H9 (cell line): ENCODE data around the gene FAM227A. TPM values are rescaled to one million over a fixed set of nuclear protein-coding genes. Genes with fewer than 3 reads are reported as not detected.

Experiments
- DNase-seq: peaks from one replicate; pipeline ENCODE4 v3.0.0-alpha.2; 2017
- H2AFZ ChIP-seq: one replicate; pipeline ENCODE4 v1.6.1; 2013; ENCODE audit warnings: mild to moderate bottlenecking, low read length, control low read depth, moderate library complexity
- H2AK5ac ChIP-seq: 2 replicates; pipeline ENCODE4 v1.6.1; 2013; ENCODE audit warnings: low read length, control low read depth, mixed read lengths; ENCODE audit not compliant: insufficient read length
- H2BK120ac ChIP-seq: one replicate; pipeline ENCODE4 v1.6.1; 2013; ENCODE audit warnings: low read depth, mild to moderate bottlenecking, low read length, control low read depth, inconsistent platforms; ENCODE audit not compliant: poor library complexity, severe bottlenecking
- H2BK12ac ChIP-seq: 2 replicates; pipeline ENCODE4 v1.6.1; 2013; ENCODE audit warnings: low read length, control low read depth, mixed read lengths, low read depth; ENCODE audit not compliant: insufficient read length
- H2BK15ac ChIP-seq: 2 replicates; pipeline ENCODE4 v1.6.1; 2013; ENCODE audit warnings: low read depth, low read length, control low read depth
- H2BK20ac ChIP-seq: one replicate; pipeline ENCODE4 v1.6.1; 2013; ENCODE audit warnings: low read depth, mild to moderate bottlenecking, low read length, control low read depth, inconsistent platforms; ENCODE audit not compliant: poor library complexity, severe bottlenecking
- H2BK5ac ChIP-seq: 2 replicates; pipeline ENCODE4 v1.6.1; 2013; ENCODE audit warnings: low read length, control low read depth, mixed read lengths; ENCODE audit not compliant: insufficient read length
- H3K14ac ChIP-seq: 2 replicates; pipeline ENCODE4 v1.6.1; 2013; ENCODE audit warnings: low read length, control low read depth; ENCODE audit not compliant: insufficient read depth
- H3K18ac ChIP-seq: 2 replicates; pipeline ENCODE4 v1.6.1; 2013; ENCODE audit warnings: low read depth, mild to moderate bottlenecking, mixed read lengths, low read length, control low read depth; ENCODE audit not compliant: insufficient read length
- H3K23ac ChIP-seq: 2 replicates; pipeline ENCODE4 v1.6.1; 2013; ENCODE audit warnings: low read length, control low read depth, mixed read lengths, low read depth; ENCODE audit not compliant: insufficient read length
- H3K23me2 ChIP-seq: 2 replicates; pipeline ENCODE4 v1.6.1; 2013; ENCODE audit warnings: low read depth, mild to moderate bottlenecking, mixed read lengths, low read length, control low read depth; ENCODE audit not compliant: insufficient read length, poor library complexity, severe bottlenecking
- H3K27ac ChIP-seq: 2 replicates; pipeline ENCODE4 v1.5.1; 2013; ENCODE audit warnings: low read length, control low read depth, mixed read lengths, low read depth; ENCODE audit not compliant: insufficient read length
- H3K27me3 ChIP-seq: 2 replicates; pipeline ENCODE4 v1.6.1; 2013; ENCODE audit warnings: low read length, control low read depth, inconsistent platforms; ENCODE audit not compliant: insufficient read depth
- H3K4ac ChIP-seq: 2 replicates; pipeline ENCODE4 v1.6.1; 2013; ENCODE audit warnings: low read depth, mild to moderate bottlenecking, control low read depth, inconsistent platforms, low read length, moderate library complexity
- H3K4me1 ChIP-seq: 2 replicates; pipeline ENCODE4 v1.6.1; 2013; ENCODE audit warnings: low read length, control low read depth, inconsistent platforms; ENCODE audit not compliant: insufficient read depth
- H3K4me2 ChIP-seq: 2 replicates; pipeline ENCODE4 v1.6.1; 2013; ENCODE audit warnings: low read length, control low read depth, mixed read lengths; ENCODE audit not compliant: insufficient read length, insufficient read depth
- H3K56ac ChIP-seq: 2 replicates; pipeline ENCODE4 v1.6.1; 2013; ENCODE audit warnings: low read depth, mild to moderate bottlenecking, mixed read lengths, low read length, control low read depth; ENCODE audit not compliant: insufficient read length
- H3K79me1 ChIP-seq: 2 replicates; pipeline ENCODE4 v1.6.1; 2013; ENCODE audit warnings: low read depth, mild to moderate bottlenecking, moderate library complexity, low read length, control low read depth, inconsistent platforms; ENCODE audit not compliant: insufficient read depth, poor library complexity, severe bottlenecking
- H3K79me2 ChIP-seq: 2 replicates; pipeline ENCODE4 v1.6.1; 2013; ENCODE audit warnings: low read length, control low read depth, inconsistent platforms; ENCODE audit not compliant: insufficient read depth
- H3K9ac ChIP-seq: 2 replicates; pipeline ENCODE4 v1.6.1; 2013; ENCODE audit warnings: low read length, control low read depth, mixed read lengths; ENCODE audit not compliant: insufficient read length; ENCODE audit errors: extremely low read depth
- H3K9me3 ChIP-seq: one replicate; pipeline ENCODE4 v1.6.1; 2013; ENCODE audit warnings: low read depth, low read length, inconsistent platforms; ENCODE audit not compliant: control insufficient read depth
- H3T11ph ChIP-seq: one replicate; pipeline ENCODE4 v1.6.1; 2013; ENCODE audit warnings: mild to moderate bottlenecking, low read length, control low read depth, inconsistent platforms
- H4K20me1 ChIP-seq: one replicate; pipeline ENCODE4 v1.6.1; 2013; ENCODE audit not compliant: control insufficient read depth, insufficient read length, insufficient read depth
- H4K5ac ChIP-seq: 2 replicates; pipeline ENCODE4 v1.6.1; 2013; ENCODE audit warnings: low read depth, mild to moderate bottlenecking, mixed read lengths, low read length, control low read depth; ENCODE audit not compliant: insufficient read length
- H4K8ac ChIP-seq: replicated peaks from 2 replicates; pipeline ENCODE4 v1.6.1; 2013; ENCODE audit warnings: low read length, control low read depth, mixed read lengths, low read depth; ENCODE audit not compliant: insufficient read length
- H4K91ac ChIP-seq: 2 replicates; pipeline ENCODE4 v1.6.1; 2013; ENCODE audit warnings: low read depth, mild to moderate bottlenecking, moderate library complexity, mixed read lengths, low read length, control low read depth; ENCODE audit not compliant: insufficient read length
- H3K27ac Mint-ChIP-seq, 3 experiments: 2 replicates in 2 of 3; 3 replicates in 1 of 3; pipeline ENCODE4 v1.8.0; 2020 to 2021; ENCODE audit warnings: mixed read lengths in 3 of 3, mild to moderate bottlenecking in 1 of 3, moderate library complexity in 1 of 3
- H3K27me3 Mint-ChIP-seq: 2 replicates; pipeline ENCODE4 v1.8.0; 2021; ENCODE audit warnings: low read depth, mild to moderate bottlenecking, moderate library complexity, mixed read lengths
- H3K36me3 Mint-ChIP-seq, 3 experiments: 2 replicates in 2 of 3; 3 replicates in 1 of 3; pipeline ENCODE4 v1.8.0; 2020 to 2021; ENCODE audit warnings: low read depth in 3 of 3, mixed read lengths in 3 of 3; ENCODE audit not compliant: insufficient read depth in 1 of 3
- H3K4me1 Mint-ChIP-seq, 2 experiments: 2 replicates each; pipeline ENCODE4 v1.8.0; 2020; ENCODE audit warnings: mixed read lengths in 2 of 2
- H3K4me3 Mint-ChIP-seq, 2 experiments: 2 replicates in 1 of 2; 3 replicates in 1 of 2; pipeline ENCODE4 v1.8.0; 2020 to 2021; ENCODE audit warnings: mild to moderate bottlenecking in 2 of 2, mixed read lengths in 2 of 2, moderate library complexity in 1 of 2
- H3K9me3 Mint-ChIP-seq, 2 experiments: 2 replicates in 1 of 2; 3 replicates in 1 of 2; pipeline ENCODE4 v1.8.0; 2020; ENCODE audit warnings: mild to moderate bottlenecking in 2 of 2, mixed read lengths in 2 of 2, moderate library complexity in 1 of 2
- CTCF ChIP-seq: fragments of 200-600 bp; sonication (generic); conservative IDR thresholded peaks from 3 replicates; pipeline ENCODE4 v1.8.0; 2021; ENCODE audit warnings: antibody characterized with exemption, mild to moderate bottlenecking
- WGBS: extraction: QIAGEN DNeasy Blood & Tissue Kit; methylation state at CpG from one replicate; pipeline ENCODE4 v1.1.7; 2013; ENCODE audit warnings: missing lambda C conversion rate, low lambda C conversion rate, mixed read lengths; ENCODE audit not compliant: insufficient read length; ENCODE audit errors: extremely low coverage; 5-methylcytosine and 5-hydroxymethylcytosine counted together
- total RNA-seq: library from RNA; stranded (reverse); gene quantifications from 2 replicates; pipeline ENCODE4 v1.2.1, GENCODE V29; 2021

Gene FAM227A
- total RNA-seq, 1 experiment from 2014 or later, result 3.6 TPM

GRCh38 chr22:38681582-38682335 lies 25.6 kb upstream of the FAM227A start, which contains the start of gene TOMM22:
Gene TOMM22 (plus strand): TSS chr22:38681957. CDS start chr22:38681979, 22 bp downstream.
- H3K4me2 ChIP-seq, result peak within 1 kb of the TSS; percentile 96
- H3K23me2 ChIP-seq, result peaks cover 5% of the 10 kb centered on the region
- peak within 1 kb of the TSS; percentile 98 to 100 (median 100) for H3K27ac Mint-ChIP-seq
- no peaks in the 10 kb centered on the region for H3K27me3 Mint-ChIP-seq
- no peaks in the 10 kb centered on the region for H3K4me1 ChIP-seq
- no CpG with 5 or more reads among the region's 60 CpGs for WGBS
- peaks cover 2% of the 10 kb centered on the region for H3K79me1 ChIP-seq
- peak; percentile 71 for TF ChIP-seq CTCF
- H3K23ac ChIP-seq, result no peak within 1 kb of the TSS
- H3K9me3 Mint-ChIP-seq, result peaks cover 21 to 22% of the 10 kb centered on the region in 2 experiments
- no peak within 1 kb of the TSS for H3K4ac ChIP-seq
- H2AFZ ChIP-seq, result no peak within 1 kb of the TSS
- H4K8ac ChIP-seq, result no peak within 1 kb of the TSS
- peaks cover 35 to 53% (median 46%) of the 10 kb centered on the region in 3 experiments for H3K36me3 Mint-ChIP-seq
- H3K9me3 ChIP-seq, result peaks cover 5% of the 10 kb centered on the region
- H3K56ac ChIP-seq, result no peak within 1 kb of the TSS
- H3K4me3 Mint-ChIP-seq, result peak within 1 kb of the TSS; percentile 99
- H3K4me1 Mint-ChIP-seq, result peaks cover 10 to 14% of the 10 kb centered on the region in 2 experiments
- no peak within 1 kb of the TSS for H3K27ac ChIP-seq
- H3T11ph ChIP-seq, result no peak within 1 kb of the TSS
- H2BK12ac ChIP-seq, result no peak within 1 kb of the TSS
- no peak within 1 kb of the TSS for H2BK15ac ChIP-seq
- H2BK20ac ChIP-seq, result no peak within 1 kb of the TSS
- no peak within 1 kb of the TSS for H2BK120ac ChIP-seq
- H3K9ac ChIP-seq, result peak within 1 kb of the TSS; percentile 97
- H4K5ac ChIP-seq, result no peak within 1 kb of the TSS
- peak; percentile 90 for DNase-seq
- H3K27me3 ChIP-seq, result no peaks in the 10 kb centered on the region
- no peak within 1 kb of the TSS for H4K91ac ChIP-seq
- peak within 1 kb of the TSS; percentile 88 for H3K18ac ChIP-seq
- H3K14ac ChIP-seq, result peak within 1 kb of the TSS; percentile 94; the same call in 1 of the 2 replicates
- no peak within 1 kb of the TSS for H2AK5ac ChIP-seq
- no peaks in the 10 kb centered on the region for H4K20me1 ChIP-seq
- H2BK5ac ChIP-seq, result no peak within 1 kb of the TSS
- peaks cover 2% of the 10 kb centered on the region; the same call in 1 of the 2 replicates for H3K79me2 ChIP-seq
